Activated CD4-positive, alpha-beta T cell treated with anti-CD3 and anti-CD28 coated beads for 1 hour (primary cell): ENCODE measurements around the gene STON1.
"Not testable (repeated sequence)": the region's sequence is repeated elsewhere in the genome, so short reads cannot be mapped to it uniquely, and the experiment has no call there.

ENCODE experiments used
- DNase-seq: peaks from one replicate; pipeline ENCODE4 v3.0.0-alpha.2; 2020

STON1 gene

GRCh38 chr2:48574353-48575287, 44.7 kb downstream of the STON1 start:
- DNase-seq, result no peak

- no peak for DNase-seq
Measured at GRCh38 chr2:48578313-48578712, 48.4 kb downstream of the STON1 start.

GRCh38 chr2:48583961-48584360, 54.0 kb downstream of the STON1 start:
- no peak for DNase-seq

GRCh38 chr2:48584551-48584950, 54.6 kb downstream of the STON1 start:
- DNase-seq, result no peak

GRCh38 chr2:48586433-48586832, 56.5 kb downstream of the STON1 start:
- no peak for DNase-seq

- no peak for DNase-seq
Measured at GRCh38 chr2:48587560-48587959, 57.6 kb downstream of the STON1 start.

GRCh38 chr2:48587961-48588360, 58.0 kb downstream of the STON1 start:
- no peak for DNase-seq

- DNase-seq, result no peak
Measured at GRCh38 chr2:48588745-48589144, 58.8 kb downstream of the STON1 start.

- DNase-seq, result no peak
Measured at GRCh38 chr2:48589170-48589767, 59.3 kb downstream of the STON1 start.

GRCh38 chr2:48590017-48590416, 60.1 kb downstream of the STON1 start:
- DNase-seq, result no peak

- no peak for DNase-seq
Measured at GRCh38 chr2:48592067-48592466, 62.1 kb downstream of the STON1 start.

- not testable (repeated sequence) for DNase-seq
Measured at GRCh38 chr2:48596751-48597150, 66.8 kb downstream of the STON1 start.

GRCh38 chr2:48597492-48597891, 67.5 kb downstream of the STON1 start:
- no peak for DNase-seq

GRCh38 chr2:48600204-48600813, 70.4 kb downstream of the STON1 start:
- no peak for DNase-seq

GRCh38 chr2:48600917-48601316, 71.0 kb downstream of the STON1 start:
- no peak for DNase-seq

GRCh38 chr2:48601349-48601748, 71.4 kb downstream of the STON1 start:
- no peak for DNase-seq

- DNase-seq, result no peak
Measured at GRCh38 chr2:48605482-48606175, 75.7 kb downstream of the STON1 start.

GRCh38 chr2:48607307-48608014, 77.5 kb downstream of the STON1 start:
- DNase-seq, result no peak

GRCh38 chr2:48613211-48613610, 83.3 kb downstream of the STON1 start:
- no peak for DNase-seq

GRCh38 chr2:48614581-48614980, 84.6 kb downstream of the STON1 start:
- DNase-seq, result not testable (repeated sequence)

- no peak for DNase-seq
Measured at GRCh38 chr2:48617618-48618017, 87.7 kb downstream of the STON1 start, which contains the start of gene GTF2A1L. GTF2A1L (plus strand) TSS chr2:48617856; CDS start chr2:48617875, 19 bp downstream.

GRCh38 chr2:48619526-48619925, 89.6 kb downstream of the STON1 start:
- DNase-seq, result no peak
